HG02970 (cell line): ENCODE measurements around the gene IGFBP1.

Experiments
- ATAC-seq: cut with Tn5 transposase; IDR thresholded peaks from one replicate; pipeline ENCODE4 v1.9.1; 2021; ENCODE audit warnings: mild to moderate bottlenecking, moderate library complexity, moderate number of reproducible peaks; ENCODE audit not compliant: unreplicated experiment, low FRiP score

Gene IGFBP1

GRCh38 chr7:45878457-45879144, 9.7 kb upstream of the IGFBP1 start:
- no peak for ATAC-seq

- no peak for ATAC-seq
These were observed 7.8 kb upstream of the IGFBP1 start for GRCh38 chr7:45880433-45880860.

- no peak for ATAC-seq
These were observed 7.0 kb upstream of the IGFBP1 start for GRCh38 chr7:45881280-45881758.

GRCh38 chr7:45881759-45882464, 6.4 kb upstream of the IGFBP1 start:
- ATAC-seq, result no peak

- ATAC-seq, result no peak
These were observed 5.8 kb upstream of the IGFBP1 start for GRCh38 chr7:45882465-45882810.

- no peak for ATAC-seq
These were observed 4.2 kb upstream of the IGFBP1 start for GRCh38 chr7:45884136-45884535.

- no peak for ATAC-seq
These were observed 2.9 kb upstream of the IGFBP1 start for GRCh38 chr7:45885264-45885882.

- ATAC-seq, result no peak
These were observed 1.2 kb upstream of the IGFBP1 start for GRCh38 chr7:45886931-45887667.

GRCh38 chr7:45888993-45889366, 692 bp downstream of the IGFBP1 start:
- ATAC-seq, result no peak

- no peak for ATAC-seq
These were observed 1.2 kb downstream of the IGFBP1 start for GRCh38 chr7:45889367-45890067.

- no peak for ATAC-seq
These were observed 2.0 kb downstream of the IGFBP1 start for GRCh38 chr7:45890125-45890901.

GRCh38 chr7:45890902-45891461, 2.7 kb downstream of the IGFBP1 start:
- ATAC-seq, result no peak

- no peak for ATAC-seq
These were observed 3.4 kb downstream of the IGFBP1 start for GRCh38 chr7:45891462-45892402.

- ATAC-seq, result no peak
These were observed 4.2 kb downstream of the IGFBP1 start for GRCh38 chr7:45892407-45893035.

- ATAC-seq, result no peak
These were observed 5.2 kb downstream of the IGFBP1 start for GRCh38 chr7:45893374-45893995.

GRCh38 chr7:45893996-45894664, 5.8 kb downstream of the IGFBP1 start:
- no peak for ATAC-seq

- no peak for ATAC-seq
These were observed 6.4 kb downstream of the IGFBP1 start for GRCh38 chr7:45894665-45895062.
